ENCODE results near the gene MEIKIN.

MEIKIN gene

GRCh38 chr5:131783357-131783756 is 162.1 kb downstream of the MEIKIN start:
- TF ChIP-seq REST (IDR thresholded peaks at IDR 0.05; ENCODE audit: insufficient read depth in 1 of 2, low read depth in 2 of 2, low read length in 2 of 2) (no peak), TAF1 (IDR thresholded peaks at IDR 0.05; ENCODE audit: borderline replicate concordance, insufficient read depth, low read length) (no peak), FOXP2 (optimal IDR thresholded peaks at IDR 0.05; ENCODE audit: borderline replicate concordance, extremely low read depth, extremely low read length, insufficient read depth) (no peak), SIN3A (IDR thresholded peaks at IDR 0.05; ENCODE audit: borderline replicate concordance, insufficient read depth, low read length) (no peak), POLR2AphosphoS5 (IDR thresholded peaks at IDR 0.05; ENCODE audit: low read depth, low read length) (no peak)

- TF ChIP-seq POLR2AphosphoS5 (IDR thresholded peaks at IDR 0.05; ENCODE audit: low read depth, low read length) (no peak), REST (IDR thresholded peaks at IDR 0.05; ENCODE audit: insufficient read depth in 1 of 2, low read depth in 2 of 2, low read length in 2 of 2) (no peak), FOXP2 (optimal IDR thresholded peaks at IDR 0.05; ENCODE audit: borderline replicate concordance, extremely low read depth, extremely low read length, insufficient read depth) (no peak), SIN3A (IDR thresholded peaks at IDR 0.05; ENCODE audit: borderline replicate concordance, insufficient read depth, low read length) (no peak), TAF1 (IDR thresholded peaks at IDR 0.05; ENCODE audit: borderline replicate concordance, insufficient read depth, low read length) (no peak)
Measured at GRCh38 chr5:131782717-131783116, 162.7 kb downstream of the MEIKIN start.

- TF ChIP-seq TAF1 (IDR thresholded peaks at IDR 0.05; ENCODE audit: borderline replicate concordance, insufficient read depth, low read length) (no peak), SIN3A (IDR thresholded peaks at IDR 0.05; ENCODE audit: borderline replicate concordance, insufficient read depth, low read length) (no peak), FOXP2 (optimal IDR thresholded peaks at IDR 0.05; ENCODE audit: borderline replicate concordance, extremely low read depth, extremely low read length, insufficient read depth) (no peak), POLR2AphosphoS5 (IDR thresholded peaks at IDR 0.05; ENCODE audit: low read depth, low read length) (no peak), REST (IDR thresholded peaks at IDR 0.05; ENCODE audit: insufficient read depth in 1 of 2, low read depth in 2 of 2, low read length in 2 of 2) (no peak)
Measured at GRCh38 chr5:131776450-131776849, 169.0 kb downstream of the MEIKIN start.

GRCh38 chr5:131774652-131775367 is 170.7 kb downstream of the MEIKIN start:
- TF ChIP-seq TAF1 (IDR thresholded peaks at IDR 0.05; ENCODE audit: borderline replicate concordance, insufficient read depth, low read length) (no peak), REST (IDR thresholded peaks at IDR 0.05; ENCODE audit: insufficient read depth in 1 of 2, low read depth in 2 of 2, low read length in 2 of 2) (no peak), FOXP2 (optimal IDR thresholded peaks at IDR 0.05; ENCODE audit: borderline replicate concordance, extremely low read depth, extremely low read length, insufficient read depth) (no peak), POLR2AphosphoS5 (IDR thresholded peaks at IDR 0.05; ENCODE audit: low read depth, low read length) (no peak), SIN3A (IDR thresholded peaks at IDR 0.05; ENCODE audit: borderline replicate concordance, insufficient read depth, low read length) (no peak)
